Right atrium auricular region (tissue), 2 donors: ENCODE results near the gene LTBP2. TPM values are rescaled to one million over a fixed set of nuclear protein-coding genes. Genes with fewer than 3 reads are reported as not detected.

ENCODE experiments used
- DNase-seq: peaks from one replicate; pipeline ENCODE4 v3.0.0-alpha.2; 2019; ENCODE audit warnings: low spot score
- H3K27ac ChIP-seq, 2 donors: fragments of 200-600 bp; sonication (generic); 1 replicate in 1 of 2; 2 replicates in 1 of 2; pipeline ENCODE4 v1.5.1; 2016 to 2019
- H3K27me3 ChIP-seq, 2 donors: fragments of 200-600 bp; sonication (generic); one replicate each; pipeline versions ENCODE4 v1.5.1 to v1.6.0; 2017 to 2019
- H3K36me3 ChIP-seq: fragments of 200-600 bp; sonication (generic); one replicate; pipeline ENCODE4 v1.5.1; 2016
- H3K4me1 ChIP-seq, 2 donors: fragments of 200-600 bp; sonication (generic); one replicate each; pipeline versions ENCODE4 v1.5.1 to v1.6.0; 2017 to 2019
- H3K4me3 ChIP-seq, 2 donors: fragments of 200-600 bp; sonication (generic); 1 replicate in 1 of 2; 2 replicates in 1 of 2; pipeline ENCODE4 v1.5.1; 2017 to 2019; ENCODE audit warnings: mild to moderate bottlenecking in 1 of 2, moderate library complexity in 1 of 2
- H3K9me3 ChIP-seq, 2 donors: fragments of 200-600 bp; sonication (generic); one replicate each; pipeline ENCODE4 v1.5.1; 2019
- total RNA-seq, 2 donors: library from RNA; depleted of rRNA; stranded (reverse); fragments of >200 nt; gene quantifications; one replicate each; pipeline ENCODE4 v1.1.0, GENCODE V29; 2016
- TF ChIP-seq, protein P1 (sequence below), 2 donors: fragments of 200-600 bp; sonication (generic); IDR thresholded peaks; one replicate each; pipeline ENCODE4 v1.5.1; 2019; ENCODE audit warnings: antibody characterized with exemption in 2 of 2

The LTBP2 gene
- total RNA-seq, 2 donors from 2014 or later = 32.1 to 102 TPM

DNA sequence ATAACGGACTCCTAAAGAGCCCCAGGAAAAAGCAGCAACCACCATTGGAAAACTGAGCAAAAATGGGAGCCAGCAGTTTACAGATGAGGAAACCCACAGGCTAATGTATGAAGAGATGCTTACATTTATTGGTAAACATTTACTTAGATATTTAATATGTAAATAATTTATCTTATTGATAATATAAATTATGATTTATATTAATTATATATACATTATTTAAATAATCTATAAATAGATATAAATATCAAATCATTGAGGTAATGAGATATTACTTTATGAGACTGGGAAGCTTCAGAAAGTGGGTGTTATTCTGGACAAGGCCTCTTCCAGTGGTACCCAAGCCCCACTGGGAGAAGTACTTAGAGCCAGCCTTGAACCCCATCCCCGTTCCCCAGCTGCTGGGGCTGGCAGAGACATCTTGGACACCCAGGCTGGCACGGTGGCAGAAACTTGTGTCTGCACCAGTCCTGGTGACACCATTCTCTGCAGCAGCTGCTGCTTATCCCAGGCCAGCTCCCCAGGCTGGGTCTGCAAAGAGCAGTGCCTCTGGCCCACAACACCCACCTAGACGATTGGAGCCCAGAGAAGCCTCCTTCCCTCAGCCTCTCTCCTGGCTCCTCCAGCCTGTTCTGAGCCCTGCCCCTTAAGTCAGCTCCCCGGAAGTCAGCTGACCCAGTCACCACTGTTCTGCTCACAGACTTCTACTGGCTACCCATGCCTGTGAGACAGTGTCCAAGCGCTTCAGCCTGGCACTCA is 92.5 kb downstream of the LTBP2 start:
- Histone ChIP-seq H3K27me3 (no peaks in the 10 kb centered on the region), H3K9me3 (no peaks in the 10 kb centered on the region), H3K4me3 (no peak overlapping the region), H3K4me1 (peaks cover 0 to under 1% of the 10 kb centered on the region in 2 donors), H3K36me3 (peaks cover 4% of the 10 kb centered on the region), H3K27ac (no peak overlapping the region)
- TF ChIP-seq, protein P1, sequence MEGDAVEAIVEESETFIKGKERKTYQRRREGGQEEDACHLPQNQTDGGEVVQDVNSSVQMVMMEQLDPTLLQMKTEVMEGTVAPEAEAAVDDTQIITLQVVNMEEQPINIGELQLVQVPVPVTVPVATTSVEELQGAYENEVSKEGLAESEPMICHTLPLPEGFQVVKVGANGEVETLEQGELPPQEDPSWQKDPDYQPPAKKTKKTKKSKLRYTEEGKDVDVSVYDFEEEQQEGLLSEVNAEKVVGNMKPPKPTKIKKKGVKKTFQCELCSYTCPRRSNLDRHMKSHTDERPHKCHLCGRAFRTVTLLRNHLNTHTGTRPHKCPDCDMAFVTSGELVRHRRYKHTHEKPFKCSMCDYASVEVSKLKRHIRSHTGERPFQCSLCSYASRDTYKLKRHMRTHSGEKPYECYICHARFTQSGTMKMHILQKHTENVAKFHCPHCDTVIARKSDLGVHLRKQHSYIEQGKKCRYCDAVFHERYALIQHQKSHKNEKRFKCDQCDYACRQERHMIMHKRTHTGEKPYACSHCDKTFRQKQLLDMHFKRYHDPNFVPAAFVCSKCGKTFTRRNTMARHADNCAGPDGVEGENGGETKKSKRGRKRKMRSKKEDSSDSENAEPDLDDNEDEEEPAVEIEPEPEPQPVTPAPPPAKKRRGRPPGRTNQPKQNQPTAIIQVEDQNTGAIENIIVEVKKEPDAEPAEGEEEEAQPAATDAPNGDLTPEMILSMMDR (IDR thresholded peaks at IDR 0.05) = no peak
- no peak for DNase-seq

DNA sequence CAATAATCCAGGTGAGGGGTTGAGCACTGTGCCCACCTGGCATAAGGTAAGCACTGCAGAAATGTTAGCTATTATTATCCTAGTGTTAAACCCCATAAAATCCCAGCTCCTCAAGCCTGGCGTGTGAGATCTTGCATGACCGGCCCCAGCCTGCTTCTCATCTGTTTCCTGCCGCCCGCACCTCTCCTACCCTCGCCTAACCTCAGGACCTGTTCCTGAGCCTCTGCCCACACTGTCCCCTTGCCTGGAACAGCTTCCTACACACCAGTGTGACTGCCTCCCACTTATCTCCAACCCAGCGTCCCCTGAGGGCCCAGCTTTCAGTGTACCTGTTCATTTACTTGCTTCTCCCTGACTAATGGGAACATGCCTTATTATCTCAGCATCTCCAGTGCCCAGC is 93.8 kb downstream of the LTBP2 start:
- no peak for DNase-seq
- H3K4me1 ChIP-seq = peaks cover 0 to 6% of the 10 kb centered on the region in 2 donors
- H3K27ac ChIP-seq = no peak overlapping the region

DNA sequence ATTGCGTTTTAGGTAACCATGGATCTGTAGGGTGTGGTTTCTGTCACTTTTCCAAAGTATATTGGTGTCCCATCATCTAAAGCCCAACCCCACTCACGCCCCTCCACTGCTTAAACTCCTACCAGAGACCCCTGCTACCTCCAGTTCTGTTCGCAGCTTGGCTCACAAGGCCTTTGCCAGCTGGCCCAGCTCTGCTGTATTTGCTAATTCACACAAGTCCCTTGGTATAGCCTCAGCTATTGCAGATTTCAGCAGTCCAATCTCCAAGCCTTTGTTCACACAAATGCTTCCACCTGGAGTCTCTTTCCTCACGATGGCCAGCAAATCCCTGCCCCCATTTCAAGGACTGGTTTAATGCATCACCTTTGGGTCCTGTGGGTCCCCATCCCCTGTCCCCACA is 94.3 kb downstream of the LTBP2 start:
- no peak for DNase-seq
- TF ChIP-seq, protein P1 (IDR thresholded peaks at IDR 0.05) = no peak
- Histone ChIP-seq H3K36me3 (peaks cover 4% of the 10 kb centered on the region), H3K9me3 (no peaks in the 10 kb centered on the region), H3K4me3 (no peak overlapping the region), H3K27ac (no peak overlapping the region), H3K27me3 (no peaks in the 10 kb centered on the region), H3K4me1 (peaks cover 0 to 6% of the 10 kb centered on the region in 2 donors)

More for the DNA sequence above, 93.8 kb downstream of the LTBP2 start:
- H3K27me3 ChIP-seq = no peaks in the 10 kb centered on the region
- H3K36me3 ChIP-seq = peaks cover 4% of the 10 kb centered on the region
- TF ChIP-seq, protein P1 (IDR thresholded peaks at IDR 0.05) = no peak
- no peak overlapping the region for H3K4me3 ChIP-seq
- no peaks in the 10 kb centered on the region for H3K9me3 ChIP-seq

DNA sequence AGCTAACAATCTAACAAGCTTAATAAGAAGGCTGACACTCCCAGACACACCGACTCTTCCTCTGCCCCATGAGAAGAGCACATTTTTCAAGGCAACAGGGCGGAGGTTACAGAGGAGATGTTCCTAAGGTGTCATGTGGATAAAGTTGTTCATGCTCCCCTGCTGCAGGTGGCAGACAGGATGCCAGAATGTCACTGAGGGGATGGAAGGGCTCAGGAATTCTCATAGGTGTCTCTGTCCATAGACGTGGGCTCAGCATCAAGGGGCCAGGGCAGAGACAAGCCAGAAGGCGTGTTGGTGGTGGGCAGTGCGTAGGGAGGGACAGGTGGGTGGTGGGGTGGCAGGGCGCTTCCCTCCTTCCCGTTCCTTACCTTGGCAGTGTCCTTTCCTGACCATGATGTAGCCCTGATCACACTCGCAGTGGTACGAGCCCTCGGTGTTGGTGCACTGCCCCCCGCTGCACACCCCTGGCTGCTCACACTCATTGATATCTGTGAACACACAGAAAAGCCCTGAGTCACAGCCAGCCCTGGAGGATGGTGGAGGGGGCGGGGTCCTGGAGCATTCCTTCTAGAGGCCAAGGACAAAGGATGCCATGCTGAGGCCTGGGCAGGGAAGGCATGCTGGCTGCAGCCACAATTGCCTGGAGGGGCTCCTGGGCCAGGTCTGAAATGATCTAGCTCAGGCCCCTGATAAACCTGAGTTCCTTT is 95.4 kb downstream of the LTBP2 start:
- no peak for DNase-seq
- Histone ChIP-seq H3K36me3 (peaks cover under 1% of the 10 kb centered on the region), H3K4me3 (no peak overlapping the region), H3K27ac (no peak overlapping the region), H3K9me3 (no peaks in the 10 kb centered on the region), H3K4me1 (peaks cover 0 to 12% of the 10 kb centered on the region in 2 donors), H3K27me3 (no peaks in the 10 kb centered on the region)
- TF ChIP-seq, protein P1 (IDR thresholded peaks at IDR 0.05) = no peak

DNA sequence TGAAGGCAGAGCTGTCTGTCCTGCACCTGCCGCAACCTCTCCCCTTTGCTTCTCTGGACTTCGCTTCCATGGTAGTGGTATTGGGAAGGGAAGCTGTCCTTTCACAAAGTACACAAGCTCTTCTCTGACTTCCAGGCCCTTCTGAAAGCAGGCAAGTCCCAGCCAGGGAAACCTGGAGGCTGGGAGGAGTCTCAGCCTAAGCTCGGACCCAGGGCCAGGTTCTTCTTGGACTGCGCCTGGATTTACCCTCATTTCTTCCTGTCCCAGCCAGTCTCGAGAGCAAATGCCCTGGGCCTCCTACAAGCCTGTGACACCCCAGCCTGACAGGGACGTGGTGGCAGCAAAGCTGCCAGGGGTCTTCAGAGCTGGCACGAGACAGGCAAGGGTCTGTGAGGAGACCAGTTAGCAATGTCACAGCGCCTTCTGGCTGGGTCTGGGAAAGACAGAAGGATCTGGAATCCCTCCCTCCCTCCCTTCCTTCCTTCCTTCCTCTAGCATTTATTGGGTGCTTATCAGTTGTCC is 96.1 kb downstream of the LTBP2 start:
- no peak overlapping the region for H3K27ac ChIP-seq
- DNase-seq = no peak
- no peaks in the 10 kb centered on the region for H3K27me3 ChIP-seq
- no peaks in the 10 kb centered on the region for H3K9me3 ChIP-seq
- TF ChIP-seq, protein P1 (IDR thresholded peaks at IDR 0.05) = no peak
- no peak overlapping the region for H3K4me3 ChIP-seq
- peaks cover 0 to 12% of the 10 kb centered on the region in 2 donors for H3K4me1 ChIP-seq
- H3K36me3 ChIP-seq = no peaks in the 10 kb centered on the region
